ENCODE results near the gene RIN3.

RIN3 gene

DNA sequence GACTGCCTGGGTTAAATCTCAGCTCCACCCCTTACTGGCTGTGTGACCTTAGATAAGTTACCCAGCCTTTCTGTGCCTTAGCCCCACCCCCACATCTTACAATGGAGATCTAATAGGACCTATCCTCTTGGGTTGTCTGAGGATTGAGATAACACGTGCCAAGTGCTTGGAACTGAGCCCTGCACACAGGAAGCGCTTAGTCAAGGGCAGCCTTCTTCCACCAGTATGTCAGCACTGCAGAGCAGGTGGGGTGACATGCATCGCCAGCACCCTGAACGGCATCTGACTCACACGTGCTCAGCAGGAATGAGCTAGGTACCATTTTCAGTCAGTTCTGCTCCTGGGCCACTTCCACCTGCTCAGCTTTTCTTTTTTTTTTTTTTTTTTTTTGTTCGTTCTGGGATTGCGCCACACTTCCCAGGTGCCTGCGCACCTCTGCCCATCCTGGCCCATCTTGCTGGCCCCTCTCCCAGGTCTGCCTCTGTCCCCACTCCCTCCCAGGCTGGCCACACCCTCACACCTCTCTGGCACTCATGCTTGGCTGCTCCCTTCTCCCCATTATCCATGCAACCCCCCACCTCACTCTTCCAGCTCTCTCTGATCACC is 215.3 kb downstream of the RIN3 start:
- Histone ChIP-seq H3K9me3 (replicated peaks; ENCODE audit: insufficient read depth, low read length) (no peaks in the 10 kb centered on the region), H3K4me1 (ENCODE audit: low read length) (no peaks in the 10 kb centered on the region), H3K4me3 (ENCODE audit: low read length) (no peak overlapping the region), H3K4me2 (ENCODE audit: low read depth, low read length) (no peak overlapping the region), H3K9me2 (replicated peaks; ENCODE audit: insufficient read depth, low read length) (no peaks in the 10 kb centered on the region), H3F3A (ENCODE audit: insufficient read depth, low read length) (no peaks in the 10 kb centered on the region), H3K9ac (ENCODE audit: low read length) (no peak overlapping the region), H2AFZ (ENCODE audit: low read length) (no peak overlapping the region), H3K36me3 (replicated peaks; ENCODE audit: insufficient read depth, low read length) (no peaks in the 10 kb centered on the region; the same call in 1 of the 2 replicates), H3K27me3 (replicated peaks; ENCODE audit: insufficient read depth, low read length) (no peaks in the 10 kb centered on the region), H3K79me2 (ENCODE audit: low read length) (peaks cover 7% of the 10 kb centered on the region; the same call in 1 of the 2 replicates), H4K20me1 (ENCODE audit: insufficient read depth, low read length) (no peaks in the 10 kb centered on the region), H3K27ac (ENCODE audit: low read length) (no peak overlapping the region)
- DNase-seq = no peak
- no peak for TF ChIP-seq EZH2phosphoT487 (IDR thresholded peaks at IDR 0.05; ENCODE audit: low read length)
- TF ChIP-seq EZH2 (optimal IDR thresholded peaks at IDR 0.05; ENCODE audit: low read depth, low read length) = no peak
- TF ChIP-seq, protein P1, sequence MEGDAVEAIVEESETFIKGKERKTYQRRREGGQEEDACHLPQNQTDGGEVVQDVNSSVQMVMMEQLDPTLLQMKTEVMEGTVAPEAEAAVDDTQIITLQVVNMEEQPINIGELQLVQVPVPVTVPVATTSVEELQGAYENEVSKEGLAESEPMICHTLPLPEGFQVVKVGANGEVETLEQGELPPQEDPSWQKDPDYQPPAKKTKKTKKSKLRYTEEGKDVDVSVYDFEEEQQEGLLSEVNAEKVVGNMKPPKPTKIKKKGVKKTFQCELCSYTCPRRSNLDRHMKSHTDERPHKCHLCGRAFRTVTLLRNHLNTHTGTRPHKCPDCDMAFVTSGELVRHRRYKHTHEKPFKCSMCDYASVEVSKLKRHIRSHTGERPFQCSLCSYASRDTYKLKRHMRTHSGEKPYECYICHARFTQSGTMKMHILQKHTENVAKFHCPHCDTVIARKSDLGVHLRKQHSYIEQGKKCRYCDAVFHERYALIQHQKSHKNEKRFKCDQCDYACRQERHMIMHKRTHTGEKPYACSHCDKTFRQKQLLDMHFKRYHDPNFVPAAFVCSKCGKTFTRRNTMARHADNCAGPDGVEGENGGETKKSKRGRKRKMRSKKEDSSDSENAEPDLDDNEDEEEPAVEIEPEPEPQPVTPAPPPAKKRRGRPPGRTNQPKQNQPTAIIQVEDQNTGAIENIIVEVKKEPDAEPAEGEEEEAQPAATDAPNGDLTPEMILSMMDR (IDR thresholded peaks at IDR 0.05; ENCODE audit: low read length) = no peak

DNA sequence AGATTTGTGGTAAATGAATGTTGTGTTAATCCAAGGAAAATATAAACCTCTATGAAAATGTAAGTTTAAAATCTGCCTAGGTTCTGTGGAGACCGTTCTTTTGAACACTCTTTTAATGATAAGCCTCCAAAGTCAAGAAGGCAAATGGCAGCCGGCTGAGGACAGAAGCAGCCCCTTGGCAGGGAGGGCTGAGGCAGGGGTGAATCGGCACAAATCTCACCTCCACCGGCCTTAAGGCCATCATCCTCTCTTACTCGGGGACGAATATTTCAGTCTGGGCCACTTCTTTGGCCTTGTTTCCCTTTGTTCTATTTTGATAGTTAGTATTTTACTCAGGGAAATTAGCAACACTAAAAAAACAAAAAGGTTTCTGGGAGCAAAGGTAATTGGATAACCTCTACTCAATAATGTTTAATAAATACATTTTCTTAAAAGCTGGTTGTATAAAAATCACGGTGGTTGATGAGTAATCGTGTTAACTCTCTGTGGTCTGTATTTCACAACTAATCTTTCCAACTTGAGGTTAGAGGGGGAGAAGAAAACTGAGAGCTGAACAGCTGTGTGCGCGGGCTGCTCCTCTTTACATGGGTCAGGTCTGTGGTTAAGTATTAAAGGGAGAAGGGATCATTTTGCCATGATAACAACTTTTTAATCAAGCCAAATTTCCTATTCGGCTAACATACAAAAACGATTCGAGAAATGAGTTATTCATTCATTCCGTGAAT is 216.2 kb downstream of the RIN3 start:
- Histone ChIP-seq H3K9me3 (replicated peaks; ENCODE audit: insufficient read depth, low read length) (no peaks in the 10 kb centered on the region), H3K9me2 (replicated peaks; ENCODE audit: insufficient read depth, low read length) (no peaks in the 10 kb centered on the region), H3K4me1 (ENCODE audit: low read length) (no peaks in the 10 kb centered on the region), H3K9ac (ENCODE audit: low read length) (no peak overlapping the region), H3K27me3 (replicated peaks; ENCODE audit: insufficient read depth, low read length) (no peaks in the 10 kb centered on the region), H2AFZ (ENCODE audit: low read length) (no peak overlapping the region), H3K4me3 (ENCODE audit: low read length) (no peak overlapping the region), H3K36me3 (replicated peaks; ENCODE audit: insufficient read depth, low read length) (no peaks in the 10 kb centered on the region; the same call in 1 of the 2 replicates), H3K4me2 (ENCODE audit: low read depth, low read length) (no peak overlapping the region), H4K20me1 (ENCODE audit: insufficient read depth, low read length) (no peaks in the 10 kb centered on the region), H3K27ac (ENCODE audit: low read length) (no peak overlapping the region), H3K79me2 (ENCODE audit: low read length) (peaks cover 16% of the 10 kb centered on the region), H3F3A (ENCODE audit: insufficient read depth, low read length) (no peaks in the 10 kb centered on the region)
- DNase-seq = no peak
- no peak for TF ChIP-seq EZH2 (optimal IDR thresholded peaks at IDR 0.05; ENCODE audit: low read depth, low read length)

DNA sequence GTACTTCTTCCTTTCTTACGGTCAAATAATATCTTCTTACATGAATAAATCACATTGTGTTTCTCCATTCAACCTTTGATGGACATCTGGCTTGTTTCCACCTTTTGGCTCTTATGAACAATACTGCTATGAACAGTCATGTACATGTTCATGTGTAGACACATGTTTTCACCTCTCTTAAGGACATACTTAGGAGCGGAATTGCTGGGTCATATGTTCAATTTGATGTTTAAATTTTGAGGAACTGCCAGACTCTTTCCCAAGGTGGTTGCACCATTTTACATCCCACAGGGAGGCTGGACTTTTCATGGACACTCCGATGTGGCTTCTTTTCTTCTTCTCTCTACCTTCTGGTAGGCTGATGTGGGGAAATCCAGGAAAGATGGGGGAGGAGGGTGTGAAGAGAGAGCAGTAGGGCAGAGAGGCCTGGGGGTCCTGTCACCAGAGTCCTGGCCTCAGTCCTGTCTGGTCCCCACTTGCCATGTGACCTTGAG is 218.1 kb downstream of the RIN3 start:
- Histone ChIP-seq H2AFZ (ENCODE audit: low read length) (no peak overlapping the region), H3K79me2 (ENCODE audit: low read length) (peaks cover 29% of the 10 kb centered on the region), H3K9me2 (replicated peaks; ENCODE audit: insufficient read depth, low read length) (no peaks in the 10 kb centered on the region), H4K20me1 (ENCODE audit: insufficient read depth, low read length) (no peaks in the 10 kb centered on the region), H3K27ac (ENCODE audit: low read length) (no peak overlapping the region), H3K4me2 (ENCODE audit: low read depth, low read length) (no peak overlapping the region), H3F3A (ENCODE audit: insufficient read depth, low read length) (peaks cover 2% of the 10 kb centered on the region), H3K4me3 (ENCODE audit: low read length) (no peak overlapping the region), H3K4me1 (ENCODE audit: low read length) (peaks cover 2% of the 10 kb centered on the region), H3K9ac (ENCODE audit: low read length) (no peak overlapping the region), H3K9me3 (replicated peaks; ENCODE audit: insufficient read depth, low read length) (no peaks in the 10 kb centered on the region), H3K36me3 (replicated peaks; ENCODE audit: insufficient read depth, low read length) (no peaks in the 10 kb centered on the region; the same call in 1 of the 2 replicates), H3K27me3 (replicated peaks; ENCODE audit: insufficient read depth, low read length) (no peaks in the 10 kb centered on the region)
- DNase-seq = no peak
- TF ChIP-seq, protein P1 (IDR thresholded peaks at IDR 0.05; ENCODE audit: low read length) = no peak
- TF ChIP-seq EZH2phosphoT487 (IDR thresholded peaks at IDR 0.05; ENCODE audit: low read length) (no peak), EZH2 (optimal IDR thresholded peaks at IDR 0.05; ENCODE audit: low read depth, low read length) (no peak)
